ENCODE data around the gene LRBA. TPM values are rescaled to one million over a fixed set of nuclear protein-coding genes. Genes with fewer than 3 reads are reported as not detected.

LRBA gene
- total RNA-seq, 2 experiments from 2014 or later, result 53.7 to 54.6 TPM

DNA sequence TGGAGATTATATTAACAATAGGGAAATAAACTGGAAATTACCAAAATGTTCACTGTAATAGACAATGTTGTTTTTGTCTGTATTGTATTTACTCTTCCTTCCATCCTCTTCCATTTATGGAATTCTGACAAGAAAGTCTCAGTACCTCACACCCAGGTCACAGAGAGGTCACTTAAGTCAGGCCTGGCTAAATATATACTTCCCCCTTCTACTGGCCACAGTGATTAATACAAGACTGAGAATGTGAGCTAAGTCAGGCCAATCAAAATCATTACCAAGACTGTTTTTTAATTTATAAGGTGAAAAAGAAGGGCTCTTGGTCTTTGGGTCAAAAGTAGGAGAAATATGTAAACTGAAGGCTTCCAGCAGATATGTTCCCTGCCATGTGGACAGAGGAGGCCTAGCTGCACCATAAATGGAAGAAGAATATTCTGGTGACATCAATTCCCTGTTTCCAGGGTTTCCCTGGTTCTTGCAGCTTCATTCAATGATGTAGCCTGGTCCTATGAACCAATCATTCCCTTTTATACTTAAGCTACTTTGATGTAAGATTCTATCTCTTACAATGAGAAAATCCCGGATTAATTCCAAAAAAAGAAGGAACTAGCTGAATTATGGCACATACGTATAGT lies 64.3 kb downstream of the LRBA start:
- no peaks in the 10 kb centered on the region for H3K27me3 Mint-ChIP-seq (ENCODE audit: low read depth)
- H3K9me3 Mint-ChIP-seq, result no peaks in the 10 kb centered on the region
- CTCF ChIA-PET, result interaction anchor here (0.6 to 2.0 kb wide), 2 partner anchors 11 to 147 kb away, joined by 3 to 10 read pairs; no protein-coding TSS in a partner anchor
- H3K36me3 Mint-ChIP-seq (ENCODE audit: low read depth), result peaks cover 10% of the 10 kb centered on the region
- no peak for DNase-seq
- H3K4me3 Mint-ChIP-seq, result no peak overlapping the region
- peaks cover 53% of the 10 kb centered on the region for H3K4me1 Mint-ChIP-seq (ENCODE audit: low read depth)
- H3K27ac Mint-ChIP-seq, result no peak overlapping the region
- intact Hi-C loops (cut with micrococcal nuclease), result no loop called here

GRCh38 chr4:150949943-150950342 lies 65.1 kb downstream of the LRBA start:
- peaks cover 10% of the 10 kb centered on the region for H3K36me3 Mint-ChIP-seq (ENCODE audit: low read depth)
- no peak overlapping the region for H3K27ac Mint-ChIP-seq
- CTCF ChIA-PET, result no interaction called here
- no peaks in the 10 kb centered on the region for H3K9me3 Mint-ChIP-seq
- no peak overlapping the region for H3K4me3 Mint-ChIP-seq
- no peaks in the 10 kb centered on the region for H3K27me3 Mint-ChIP-seq (ENCODE audit: low read depth)
- intact Hi-C loops (cut with micrococcal nuclease), result no loop called here
- no peak for DNase-seq
- peaks cover 50% of the 10 kb centered on the region for H3K4me1 Mint-ChIP-seq (ENCODE audit: low read depth)

GRCh38 chr4:150949342-150949741 lies 65.7 kb downstream of the LRBA start:
- Mint-ChIP-seq H3K36me3 (ENCODE audit: low read depth) (peaks cover 10% of the 10 kb centered on the region), H3K9me3 (no peaks in the 10 kb centered on the region), H3K27me3 (ENCODE audit: low read depth) (no peaks in the 10 kb centered on the region), H3K27ac (no peak overlapping the region), H3K4me1 (ENCODE audit: low read depth) (peaks cover 53% of the 10 kb centered on the region), H3K4me3 (no peak overlapping the region)
- DNase-seq, result no peak
- intact Hi-C loops (cut with micrococcal nuclease), result no loop called here
- CTCF ChIA-PET, result no interaction called here

GRCh38 chr4:150948710-150949109 lies 66.4 kb downstream of the LRBA start:
- H3K27me3 Mint-ChIP-seq (ENCODE audit: low read depth), result no peaks in the 10 kb centered on the region
- no peak overlapping the region for H3K27ac Mint-ChIP-seq
- intact Hi-C loops (cut with micrococcal nuclease), result no loop called here
- H3K4me1 Mint-ChIP-seq (ENCODE audit: low read depth), result peaks cover 57% of the 10 kb centered on the region
- no peak for DNase-seq
- no peaks in the 10 kb centered on the region for H3K9me3 Mint-ChIP-seq
- H3K4me3 Mint-ChIP-seq, result no peak overlapping the region
- H3K36me3 Mint-ChIP-seq (ENCODE audit: low read depth), result peaks cover 12% of the 10 kb centered on the region
- CTCF ChIA-PET, result no interaction called here

GRCh38 chr4:150948074-150948473 lies 67.0 kb downstream of the LRBA start:
- H3K9me3 Mint-ChIP-seq, result no peaks in the 10 kb centered on the region

GRCh38 chr4:150944660-150945059 lies 70.4 kb downstream of the LRBA start:
- no peak for DNase-seq
- CTCF ChIA-PET, result no interaction called here
- H3K27me3 Mint-ChIP-seq (ENCODE audit: low read depth), result no peaks in the 10 kb centered on the region
- H3K9me3 Mint-ChIP-seq, result no peaks in the 10 kb centered on the region
- no peak overlapping the region for H3K4me3 Mint-ChIP-seq
- H3K27ac Mint-ChIP-seq, result no peak overlapping the region
- H3K4me1 Mint-ChIP-seq (ENCODE audit: low read depth), result peaks cover 54% of the 10 kb centered on the region
- intact Hi-C loops (cut with micrococcal nuclease), result no loop called here
- peaks cover 7% of the 10 kb centered on the region for H3K36me3 Mint-ChIP-seq (ENCODE audit: low read depth)

More at GRCh38 chr4:150948074-150948473, 67.0 kb downstream of the LRBA start:
- peaks cover 11% of the 10 kb centered on the region for H3K36me3 Mint-ChIP-seq (ENCODE audit: low read depth)
- intact Hi-C loops (cut with micrococcal nuclease), result no loop called here
- H3K27ac Mint-ChIP-seq, result no peak overlapping the region
- H3K4me3 Mint-ChIP-seq, result no peak overlapping the region
- peaks cover 61% of the 10 kb centered on the region for H3K4me1 Mint-ChIP-seq (ENCODE audit: low read depth)
- no peaks in the 10 kb centered on the region for H3K27me3 Mint-ChIP-seq (ENCODE audit: low read depth)
- DNase-seq, result no peak
- CTCF ChIA-PET, result interaction anchor here (0.7 kb wide), 2 partner anchors 18 to 49 kb away, joined by 3 to 5 read pairs; no protein-coding TSS in a partner anchor

GRCh38 chr4:150943818-150944217 lies 71.3 kb downstream of the LRBA start:
- no peak overlapping the region for H3K4me3 Mint-ChIP-seq
- CTCF ChIA-PET, result no interaction called here
- H3K9me3 Mint-ChIP-seq, result no peaks in the 10 kb centered on the region
- DNase-seq, result no peak
- peaks cover 57% of the 10 kb centered on the region for H3K4me1 Mint-ChIP-seq (ENCODE audit: low read depth)
- H3K27me3 Mint-ChIP-seq (ENCODE audit: low read depth), result no peaks in the 10 kb centered on the region
- H3K27ac Mint-ChIP-seq, result no peak overlapping the region
- H3K36me3 Mint-ChIP-seq (ENCODE audit: low read depth), result peaks cover 6% of the 10 kb centered on the region
- intact Hi-C loops (cut with micrococcal nuclease), result loop anchor here (2.0 kb wide), 1 partner anchor 13 kb away; no protein-coding TSS in a partner anchor

GRCh38 chr4:150943126-150943525 lies 72.0 kb downstream of the LRBA start:
- Mint-ChIP-seq H3K4me1 (ENCODE audit: low read depth) (peaks cover 59% of the 10 kb centered on the region), H3K27ac (no peak overlapping the region), H3K27me3 (ENCODE audit: low read depth) (no peaks in the 10 kb centered on the region), H3K9me3 (no peaks in the 10 kb centered on the region), H3K36me3 (ENCODE audit: low read depth) (peaks cover 4% of the 10 kb centered on the region), H3K4me3 (no peak overlapping the region)
- intact Hi-C loops (cut with micrococcal nuclease), result loop anchor here (2.0 kb wide), 1 partner anchor 14 kb away; no protein-coding TSS in a partner anchor
- DNase-seq, result no peak
- CTCF ChIA-PET, result no interaction called here

DNA sequence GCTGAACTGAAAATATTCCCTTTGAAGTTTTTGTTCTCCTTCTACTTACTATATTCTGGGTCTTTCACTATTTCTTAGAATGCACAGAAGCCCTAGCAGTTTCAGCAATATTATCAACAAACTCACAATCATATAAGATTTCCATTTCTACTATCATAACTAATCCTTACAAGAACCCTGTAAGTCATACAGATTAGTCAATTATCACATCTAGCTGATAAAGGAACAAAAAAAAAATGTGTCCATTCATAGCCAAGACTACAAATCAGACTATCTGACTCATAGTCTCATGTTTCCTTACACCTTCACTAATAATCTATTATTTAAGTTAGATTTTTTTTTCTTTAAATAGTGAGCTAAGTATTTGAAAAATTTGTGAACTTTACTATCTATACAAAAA lies 72.5 kb downstream of the LRBA start:
- Mint-ChIP-seq H3K4me3 (no peak overlapping the region), H3K27ac (no peak overlapping the region)
- CTCF ChIA-PET, result interaction anchor here (1.2 kb wide), 1 partner anchor 14 kb away, joined by 3 read pairs; no protein-coding TSS in a partner anchor

GRCh38 chr4:150940123-150940522 lies 75.0 kb downstream of the LRBA start:
- Mint-ChIP-seq H3K36me3 (ENCODE audit: low read depth) (peaks cover 4% of the 10 kb centered on the region), H3K4me3 (no peak overlapping the region), H3K27me3 (ENCODE audit: low read depth) (no peaks in the 10 kb centered on the region), H3K27ac (no peak overlapping the region), H3K4me1 (ENCODE audit: low read depth) (peaks cover 56% of the 10 kb centered on the region), H3K9me3 (no peaks in the 10 kb centered on the region)
- DNase-seq, result no peak
- intact Hi-C loops (cut with micrococcal nuclease), result no loop called here
- CTCF ChIA-PET, result no interaction called here

More for the DNA sequence above, 72.5 kb downstream of the LRBA start:
- DNase-seq, result no peak
- H3K27me3 Mint-ChIP-seq (ENCODE audit: low read depth), result no peaks in the 10 kb centered on the region
- intact Hi-C loops (cut with micrococcal nuclease), result loop anchor here (2.0 kb wide), 1 partner anchor 14 kb away; no protein-coding TSS in a partner anchor
- H3K36me3 Mint-ChIP-seq (ENCODE audit: low read depth), result peaks cover 4% of the 10 kb centered on the region
- no peaks in the 10 kb centered on the region for H3K9me3 Mint-ChIP-seq
- H3K4me1 Mint-ChIP-seq (ENCODE audit: low read depth), result peaks cover 57% of the 10 kb centered on the region

DNA sequence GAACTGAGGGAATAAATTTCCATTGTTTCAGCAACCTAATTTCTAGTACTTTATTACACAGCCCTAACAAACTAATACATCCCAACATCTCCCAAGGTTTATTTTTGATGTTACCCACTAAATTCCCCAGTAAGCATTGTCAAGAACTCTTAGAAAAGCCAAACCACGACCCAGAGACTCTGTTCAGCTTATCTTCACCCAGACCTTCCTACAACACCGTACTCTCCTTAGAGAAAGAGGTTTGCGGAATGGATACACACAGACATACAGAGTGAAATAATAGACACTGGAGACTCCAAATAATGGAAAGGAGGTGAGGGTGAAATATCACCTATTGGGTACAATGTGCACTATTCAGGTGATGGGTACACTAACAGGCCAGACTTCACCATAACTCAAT lies 75.6 kb downstream of the LRBA start:
- Mint-ChIP-seq H3K4me3 (no peak overlapping the region), H3K4me1 (ENCODE audit: low read depth) (peaks cover 52% of the 10 kb centered on the region), H3K27ac (no peak overlapping the region), H3K27me3 (ENCODE audit: low read depth) (no peaks in the 10 kb centered on the region), H3K36me3 (ENCODE audit: low read depth) (peaks cover 4% of the 10 kb centered on the region), H3K9me3 (no peaks in the 10 kb centered on the region)
- CTCF ChIA-PET, result no interaction called here
- DNase-seq, result no peak
- intact Hi-C loops (cut with micrococcal nuclease), result no loop called here

GRCh38 chr4:150938873-150939499 lies 76.1 kb downstream of the LRBA start:
- Mint-ChIP-seq H3K4me3 (no peak overlapping the region), H3K4me1 (ENCODE audit: low read depth) (peaks cover 50% of the 10 kb centered on the region), H3K9me3 (no peaks in the 10 kb centered on the region), H3K27me3 (ENCODE audit: low read depth) (no peaks in the 10 kb centered on the region), H3K27ac (no peak overlapping the region), H3K36me3 (ENCODE audit: low read depth) (peaks cover 4% of the 10 kb centered on the region)
- CTCF ChIA-PET, result no interaction called here
- intact Hi-C loops (cut with micrococcal nuclease), result no loop called here
- no peak for DNase-seq

- Mint-ChIP-seq H3K4me3 (no peak overlapping the region), H3K4me1 (ENCODE audit: low read depth) (peaks cover 45% of the 10 kb centered on the region), H3K36me3 (ENCODE audit: low read depth) (no peaks in the 10 kb centered on the region), H3K9me3 (no peaks in the 10 kb centered on the region), H3K27ac (no peak overlapping the region), H3K27me3 (ENCODE audit: low read depth) (no peaks in the 10 kb centered on the region)
- CTCF ChIA-PET, result no interaction called here
- intact Hi-C loops (cut with micrococcal nuclease), result no loop called here
- no peak for DNase-seq
These were observed 76.7 kb downstream of the LRBA start for GRCh38 chr4:150938417-150938816.

All from activated naive CD4-positive, alpha-beta T cell treated with anti-CD3 and anti-CD28 coated beads for 36 hours (primary cell).